ENCODE data around the gene ROR2. TPM values are rescaled to one million over a fixed set of nuclear protein-coding genes. Genes with fewer than 3 reads are reported as not detected.

The ROR2 gene
- total RNA-seq, 6 experiments from 2014 or later = 0.09 TPM; not detected in 5

GRCh38 chr9:91724068-91724440 is 226.0 kb downstream of the ROR2 start:
- Mint-ChIP-seq H3K36me3 (ENCODE audit: low read depth) (no peaks in the 10 kb centered on the region), H3K4me1 (ENCODE audit: low read depth) (peaks cover 13% of the 10 kb centered on the region), H3K9me3 (no peaks in the 10 kb centered on the region), H3K27me3 (ENCODE audit: insufficient read depth) (peaks cover 8% of the 10 kb centered on the region), H3K27ac (no peak overlapping the region), H3K4me3 (no peak overlapping the region)
- DNase-seq = no peak
- TF ChIP-seq CTCF (IDR thresholded peaks at IDR 0.05) = no peak

DNA sequence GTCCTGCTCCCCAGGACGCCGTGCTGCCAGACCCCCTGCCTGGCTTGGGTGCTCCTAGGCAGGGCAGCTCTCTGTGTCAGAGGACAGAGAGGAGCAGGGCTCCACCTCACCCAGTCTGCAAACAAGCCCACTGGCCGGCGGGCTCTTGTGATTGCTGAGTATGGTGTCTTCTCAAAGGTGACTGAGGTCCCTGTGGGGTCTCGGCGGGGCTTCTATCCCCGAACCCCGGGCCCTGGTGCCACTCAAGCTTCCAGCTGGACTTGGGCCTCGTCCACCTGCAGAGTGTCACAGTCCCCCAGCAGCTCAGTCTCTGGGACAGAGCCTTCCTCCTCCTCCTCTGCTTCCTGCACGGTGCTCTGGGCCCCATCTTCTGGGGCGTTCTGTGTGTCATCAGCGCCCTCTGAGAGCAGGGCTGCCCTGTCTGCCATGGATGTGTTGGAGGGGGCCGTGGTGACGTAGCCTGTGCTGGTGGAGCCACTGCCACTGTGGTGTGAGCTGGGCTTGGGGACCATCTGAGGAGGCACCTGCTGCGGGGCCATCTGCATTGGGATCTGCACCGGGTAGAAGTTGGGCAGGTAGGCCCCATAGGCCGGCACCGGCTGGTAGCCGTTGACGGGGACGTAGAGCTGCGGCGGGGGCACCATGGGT is 226.5 kb downstream of the ROR2 start:
- Mint-ChIP-seq H3K4me3 (no peak overlapping the region), H3K36me3 (ENCODE audit: low read depth) (no peaks in the 10 kb centered on the region), H3K27me3 (ENCODE audit: insufficient read depth) (peaks cover 8% of the 10 kb centered on the region), H3K9me3 (no peaks in the 10 kb centered on the region), H3K27ac (no peak overlapping the region), H3K4me1 (ENCODE audit: low read depth) (peaks cover 8% of the 10 kb centered on the region)
- TF ChIP-seq CTCF (IDR thresholded peaks at IDR 0.05) = no peak
- no peak for DNase-seq

DNA sequence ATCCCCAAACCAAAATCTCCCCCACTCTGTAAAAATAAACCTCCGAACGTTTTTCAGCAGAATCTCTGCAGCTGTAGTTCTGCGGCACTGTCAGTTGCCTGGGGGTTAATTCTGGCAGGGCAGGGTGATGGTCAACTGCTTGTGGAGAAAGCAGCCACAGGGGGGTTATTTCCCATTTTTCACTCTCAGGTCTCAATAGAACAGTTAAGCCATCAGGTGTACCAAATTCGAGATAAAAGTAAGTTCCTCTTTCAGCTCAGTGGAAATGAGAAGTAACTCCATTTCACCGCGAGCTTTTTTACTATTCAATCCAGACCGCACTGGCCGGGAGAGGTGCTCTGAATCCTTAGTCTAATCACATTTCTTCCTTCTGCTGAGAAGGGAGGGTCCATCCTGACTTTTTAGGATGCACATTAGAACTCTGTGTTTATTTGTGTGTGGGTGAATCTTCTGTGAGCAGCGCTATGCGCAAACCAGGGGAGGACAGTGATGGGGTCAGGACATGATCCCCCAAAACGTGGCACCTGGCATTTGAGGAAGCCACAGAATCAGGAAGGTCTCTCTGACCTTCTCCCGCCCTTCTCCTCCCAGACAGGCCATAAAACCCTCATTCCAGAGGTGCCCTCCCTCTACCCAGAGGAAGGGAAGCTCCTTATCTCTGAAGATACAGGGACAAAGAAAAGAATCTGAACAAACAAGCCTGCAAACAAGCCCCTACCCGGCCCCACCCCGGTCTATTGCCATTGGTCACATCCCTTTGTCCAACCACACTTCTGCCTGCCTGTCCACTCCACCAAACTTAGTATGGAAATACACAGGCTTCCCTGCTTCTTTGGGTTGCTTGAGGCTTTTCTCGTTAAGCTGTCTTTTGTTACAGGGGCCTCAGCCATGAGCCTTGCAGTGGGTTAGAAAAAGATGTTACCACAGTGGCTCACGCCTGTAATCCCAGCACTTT is 229.0 kb downstream of the ROR2 start:
- TF ChIP-seq CTCF (IDR thresholded peaks at IDR 0.05) = no peak
- no peak for DNase-seq
- no peak overlapping the region for H3K27ac Mint-ChIP-seq

DNA sequence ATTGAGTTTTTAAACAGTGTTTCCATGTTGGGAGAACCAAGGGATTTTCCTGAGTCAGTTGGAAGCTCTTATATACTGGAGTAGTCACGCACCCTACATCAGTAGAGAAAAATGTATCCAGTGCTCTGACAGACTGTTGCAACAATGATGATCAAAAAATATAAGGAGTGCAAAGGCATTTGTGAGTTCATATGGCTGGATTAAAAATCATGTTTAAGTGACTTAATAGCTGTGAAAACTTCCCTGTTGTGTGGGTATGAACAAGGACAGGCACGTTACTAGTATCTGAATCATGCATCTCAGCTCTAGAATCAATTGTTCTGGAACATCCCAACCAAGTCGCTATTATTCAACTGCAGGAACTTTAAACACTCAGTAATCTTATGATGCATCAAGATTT is 229.7 kb downstream of the ROR2 start:
- H3K4me3 Mint-ChIP-seq = no peak overlapping the region
- no peak for TF ChIP-seq CTCF (IDR thresholded peaks at IDR 0.05)
- peaks cover 11% of the 10 kb centered on the region for H3K27me3 Mint-ChIP-seq (ENCODE audit: insufficient read depth)
- H3K4me1 Mint-ChIP-seq (ENCODE audit: low read depth) = no peaks in the 10 kb centered on the region
- H3K36me3 Mint-ChIP-seq (ENCODE audit: low read depth) = no peaks in the 10 kb centered on the region
- H3K9me3 Mint-ChIP-seq = peaks cover 8% of the 10 kb centered on the region
- no peak overlapping the region for H3K27ac Mint-ChIP-seq
- no peak for DNase-seq

More for the DNA sequence above, 229.0 kb downstream of the ROR2 start:
- peaks cover 8% of the 10 kb centered on the region for H3K9me3 Mint-ChIP-seq
- no peaks in the 10 kb centered on the region for H3K36me3 Mint-ChIP-seq (ENCODE audit: low read depth)
- peaks cover 11% of the 10 kb centered on the region for H3K27me3 Mint-ChIP-seq (ENCODE audit: insufficient read depth)
- no peaks in the 10 kb centered on the region for H3K4me1 Mint-ChIP-seq (ENCODE audit: low read depth)
- no peak overlapping the region for H3K4me3 Mint-ChIP-seq

GRCh38 chr9:91718071-91718470 is 232.0 kb downstream of the ROR2 start:
- H3K36me3 Mint-ChIP-seq (ENCODE audit: low read depth) = no peaks in the 10 kb centered on the region
- H3K4me3 Mint-ChIP-seq = no peak overlapping the region
- no peak overlapping the region for H3K27ac Mint-ChIP-seq
- peaks cover 8% of the 10 kb centered on the region for H3K9me3 Mint-ChIP-seq
- no peak for TF ChIP-seq CTCF (IDR thresholded peaks at IDR 0.05)
- H3K27me3 Mint-ChIP-seq (ENCODE audit: insufficient read depth) = peaks cover 8% of the 10 kb centered on the region
- H3K4me1 Mint-ChIP-seq (ENCODE audit: low read depth) = no peaks in the 10 kb centered on the region
- DNase-seq = no peak

Measured in HFFc6 (cell line).